GM18499 (cell line): ENCODE data around the gene KCNH4.
"Not testable (repeated sequence)": the region's sequence is repeated elsewhere in the genome, so short reads cannot be mapped to it uniquely, and the experiment has no call there.

Source experiments
- ATAC-seq: cut with Tn5 transposase; IDR thresholded peaks from one replicate; pipeline ENCODE4 v1.9.1; 2021; ENCODE audit warnings: moderate number of reproducible peaks; ENCODE audit not compliant: insufficient read depth, unreplicated experiment

The KCNH4 gene

DNA sequence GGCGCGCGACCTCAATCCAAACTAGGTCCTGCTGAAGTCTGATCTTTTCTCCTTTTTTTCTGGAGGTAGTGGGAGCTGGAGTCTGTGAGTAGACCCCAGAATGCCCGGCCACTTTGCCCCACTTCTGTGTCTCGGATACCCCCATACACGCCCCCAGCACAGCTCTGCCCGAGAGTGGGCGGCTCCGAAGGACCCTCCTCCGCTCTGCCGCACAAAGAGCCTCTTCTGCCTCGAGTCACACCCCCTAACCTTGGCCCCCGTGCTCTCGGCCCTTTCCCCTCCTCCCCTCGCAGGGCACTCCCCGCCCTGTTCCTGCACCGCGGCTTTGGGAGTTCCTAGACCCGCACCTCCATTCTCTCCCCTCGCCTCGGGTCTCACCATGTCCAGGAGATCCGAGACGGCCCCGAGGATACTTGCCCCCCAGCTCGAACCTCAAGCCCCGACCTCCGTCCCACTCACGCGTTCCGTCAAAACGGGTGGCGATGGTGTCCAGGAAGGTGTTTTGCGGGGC lies 476 bp downstream of the KCNH4 start:
- ATAC-seq = no peak

- ATAC-seq = no peak
Observed at GRCh38 chr17:42179911-42180410, 981 bp downstream of the KCNH4 start.

GRCh38 chr17:42179335-42179734 lies 1.6 kb downstream of the KCNH4 start:
- ATAC-seq = no peak

DNA sequence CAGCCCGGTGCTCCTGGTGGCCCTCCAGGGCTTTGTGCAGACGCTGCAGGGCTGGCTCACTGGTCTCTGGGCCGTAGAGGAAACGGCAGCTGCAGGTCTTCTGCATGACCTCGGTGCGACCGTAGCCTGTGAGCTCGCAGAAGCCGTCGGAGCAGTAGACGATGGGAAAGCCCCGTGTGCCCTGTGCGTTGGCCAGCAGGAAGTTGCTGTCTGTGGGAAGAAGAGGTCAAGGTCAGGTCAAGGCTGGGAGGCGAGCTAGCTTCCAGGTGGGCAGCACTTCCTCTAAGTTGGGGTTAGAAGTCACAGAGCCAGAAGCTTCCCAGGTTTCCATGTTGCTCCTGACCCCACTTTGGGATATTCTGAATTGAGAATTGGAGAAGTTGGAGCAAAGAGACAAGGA lies 2.1 kb downstream of the KCNH4 start:
- ATAC-seq = no peak

DNA sequence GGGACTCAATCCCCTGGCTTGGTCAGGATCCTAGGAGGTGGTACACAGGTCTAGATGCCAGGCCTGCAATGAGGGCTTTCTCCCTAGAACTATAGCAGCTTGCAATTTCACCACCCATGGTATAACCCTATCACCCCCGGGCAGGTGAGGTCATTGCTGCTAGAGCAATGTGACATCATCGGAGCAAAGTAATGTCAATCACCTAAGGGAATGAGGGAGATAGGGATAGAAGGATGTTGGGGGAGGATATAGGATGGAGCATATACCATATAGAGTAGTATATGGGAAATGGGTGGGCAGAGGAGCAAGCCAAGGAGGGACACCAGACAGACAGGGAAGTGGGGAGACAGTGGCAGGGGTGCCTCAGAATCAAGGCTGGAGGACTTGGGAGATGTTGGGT lies 3.3 kb downstream of the KCNH4 start:
- ATAC-seq = no peak

DNA sequence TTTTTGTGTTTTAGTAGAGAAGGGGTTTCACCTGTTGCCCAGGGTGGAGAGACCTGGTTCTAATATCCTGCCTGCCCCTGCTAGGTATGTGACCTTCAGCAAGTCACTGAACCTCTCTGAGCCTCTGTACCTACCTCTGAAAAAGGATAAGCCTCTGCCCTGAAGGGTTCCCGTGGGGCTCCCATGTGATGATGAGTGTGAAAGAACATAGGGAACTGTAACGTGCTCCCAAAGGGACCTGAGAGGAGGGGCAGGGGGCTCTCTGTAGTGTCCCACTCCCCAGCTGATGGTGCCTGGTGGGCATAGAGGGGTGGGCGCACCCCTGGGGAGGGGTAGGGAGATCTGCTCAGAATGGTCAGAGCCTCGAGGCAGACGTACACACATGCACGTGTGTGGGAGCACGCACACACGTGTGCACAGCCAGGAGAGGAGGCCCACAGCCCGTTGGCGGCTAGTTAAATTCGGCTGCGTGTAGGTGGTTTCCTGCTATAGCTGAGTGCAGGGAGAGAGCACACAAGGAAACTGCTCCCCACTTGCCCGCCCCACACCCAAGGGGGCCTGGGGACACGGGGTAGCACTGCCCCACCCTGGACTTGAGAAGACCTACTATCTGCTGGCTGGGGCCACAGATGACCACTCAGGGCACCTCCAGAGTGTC lies 6.7 kb downstream of the KCNH4 start:
- ATAC-seq = no peak

- no peak for ATAC-seq
Observed at GRCh38 chr17:42171831-42172230, 9.1 kb downstream of the KCNH4 start.

- ATAC-seq = no peak
Observed at GRCh38 chr17:42169351-42169750, 11.6 kb downstream of the KCNH4 start.

DNA sequence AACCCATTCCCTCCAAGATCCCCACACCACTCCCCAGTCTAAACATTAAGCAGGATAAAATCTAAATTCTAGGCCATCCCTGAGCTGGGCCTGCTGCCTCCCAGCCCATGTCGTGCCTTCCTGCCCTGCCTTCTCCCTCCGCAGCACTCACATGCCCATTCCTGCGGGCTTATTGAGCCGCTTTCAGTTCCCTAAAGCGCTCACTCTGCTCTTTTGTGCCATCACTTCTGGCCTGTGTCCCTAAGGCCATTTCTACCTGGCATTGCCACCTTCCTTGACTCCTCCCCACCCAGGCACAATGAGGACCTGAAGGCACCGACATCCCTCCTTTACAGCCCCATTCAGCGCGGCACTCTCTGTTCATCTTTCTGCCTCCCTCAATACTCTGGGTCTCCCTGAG lies 13.1 kb downstream of the KCNH4 start:
- no peak for ATAC-seq

DNA sequence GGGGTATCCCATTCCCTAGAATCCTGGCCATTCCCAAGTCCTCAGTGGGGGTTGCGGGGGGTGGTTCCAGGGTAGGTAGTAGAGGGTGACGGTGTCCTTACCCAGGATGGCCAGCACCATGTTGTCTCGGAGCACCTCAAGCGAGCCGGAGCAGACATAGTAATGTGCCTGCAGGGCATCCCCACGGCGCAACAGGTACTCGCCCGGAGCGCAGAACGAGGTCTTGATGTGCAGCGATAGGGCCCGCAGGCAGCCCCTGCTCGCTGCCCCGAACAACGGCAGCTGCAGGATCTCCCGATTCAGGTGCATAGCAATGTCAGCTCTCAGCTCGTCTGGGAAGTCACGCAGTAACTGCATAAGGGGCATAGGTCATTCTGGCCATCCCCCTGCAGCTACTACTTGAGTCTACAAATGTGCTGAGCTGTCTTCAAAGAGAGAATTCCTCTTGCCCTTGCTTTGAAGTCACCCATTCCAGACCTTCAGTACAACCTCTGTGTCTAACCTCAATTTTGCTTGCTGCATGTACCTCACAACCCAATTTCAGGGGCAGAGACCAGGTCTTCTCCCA lies 14.7 kb downstream of the KCNH4 start:
- ATAC-seq = no peak

DNA sequence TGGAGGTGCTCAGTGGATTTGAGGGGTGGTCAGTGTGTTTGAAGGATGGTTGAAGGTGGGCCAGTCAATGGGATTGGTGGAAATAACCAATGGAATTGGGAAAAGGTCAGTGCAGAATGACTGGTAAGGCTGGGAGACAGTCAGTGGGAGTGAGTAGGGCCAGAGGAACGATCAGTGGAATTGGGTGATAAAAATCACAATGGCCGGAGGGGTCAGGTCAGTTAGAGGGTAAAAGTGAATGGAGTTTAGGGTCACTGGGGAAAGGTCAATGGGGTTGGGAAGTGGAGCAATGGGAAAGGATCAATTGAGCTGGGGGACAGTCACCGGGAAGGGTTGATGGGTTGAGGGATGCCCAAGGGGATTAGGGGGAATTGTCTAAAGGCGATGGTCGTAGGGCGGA lies 15.2 kb downstream of the KCNH4 start:
- ATAC-seq = no peak

- no peak for ATAC-seq
Observed at GRCh38 chr17:42163696-42164407, 17.1 kb downstream of the KCNH4 start.

DNA sequence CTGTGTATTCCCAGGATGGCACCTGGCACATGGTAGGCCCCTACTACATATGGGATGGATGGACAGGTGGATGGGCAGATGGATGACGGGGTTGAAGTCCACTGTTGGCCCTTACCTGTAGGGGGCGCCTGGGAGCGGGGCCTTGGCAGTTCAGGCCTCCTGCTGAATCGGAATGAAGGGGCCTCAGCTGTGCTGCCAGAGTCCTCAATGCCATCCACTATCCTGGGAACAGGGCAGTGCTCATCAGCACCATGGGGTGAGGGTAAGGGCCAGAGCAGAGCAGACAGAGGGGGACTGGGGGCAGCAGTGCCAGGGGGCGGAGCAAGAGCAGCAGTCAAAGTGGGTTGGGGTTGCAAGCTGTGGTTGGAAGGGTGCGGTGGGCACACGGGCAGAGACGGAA lies 17.8 kb downstream of the KCNH4 start:
- ATAC-seq = no peak

- ATAC-seq = no peak
Observed at GRCh38 chr17:42160531-42160910, 20.4 kb downstream of the KCNH4 start.

DNA sequence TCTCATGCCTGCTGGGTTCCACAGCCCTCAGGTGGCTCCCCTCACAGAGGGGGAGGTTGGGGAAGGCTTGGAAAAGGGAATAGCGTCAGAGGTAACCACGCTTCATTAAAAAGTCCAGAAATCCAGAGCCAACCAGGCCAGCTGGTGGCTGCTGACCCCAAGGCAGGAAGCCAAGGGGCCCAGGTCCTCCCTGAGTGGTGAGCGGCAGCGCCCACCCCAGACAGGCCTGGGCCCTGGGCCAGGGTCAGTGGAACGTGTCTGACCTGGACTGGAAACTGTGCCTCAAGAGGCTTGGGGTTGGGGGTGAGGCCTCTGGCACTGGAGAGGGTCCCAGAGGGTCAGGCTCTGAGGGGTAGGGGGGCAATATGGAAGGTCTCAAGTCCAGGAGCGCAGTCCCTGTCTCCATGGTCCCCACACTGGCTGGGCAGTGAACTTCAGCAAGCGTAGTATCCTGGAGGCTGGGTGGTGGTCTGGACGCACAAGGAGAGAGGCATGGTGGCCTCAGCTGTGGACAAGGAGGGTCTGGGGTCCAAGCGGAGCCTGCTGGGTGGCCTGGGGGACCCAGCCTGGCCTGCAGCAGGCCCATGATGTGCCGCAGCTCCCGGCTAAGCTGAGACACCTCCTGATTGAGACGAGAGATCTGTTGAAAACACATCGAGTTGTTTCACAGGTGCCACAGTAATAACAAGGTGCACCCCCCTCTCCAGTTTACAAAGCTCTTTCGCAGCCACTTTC lies 21.0 kb downstream of the KCNH4 start:
- ATAC-seq = no peak

- no peak for ATAC-seq
Observed at GRCh38 chr17:42155614-42156045, 25.3 kb downstream of the KCNH4 start.

DNA sequence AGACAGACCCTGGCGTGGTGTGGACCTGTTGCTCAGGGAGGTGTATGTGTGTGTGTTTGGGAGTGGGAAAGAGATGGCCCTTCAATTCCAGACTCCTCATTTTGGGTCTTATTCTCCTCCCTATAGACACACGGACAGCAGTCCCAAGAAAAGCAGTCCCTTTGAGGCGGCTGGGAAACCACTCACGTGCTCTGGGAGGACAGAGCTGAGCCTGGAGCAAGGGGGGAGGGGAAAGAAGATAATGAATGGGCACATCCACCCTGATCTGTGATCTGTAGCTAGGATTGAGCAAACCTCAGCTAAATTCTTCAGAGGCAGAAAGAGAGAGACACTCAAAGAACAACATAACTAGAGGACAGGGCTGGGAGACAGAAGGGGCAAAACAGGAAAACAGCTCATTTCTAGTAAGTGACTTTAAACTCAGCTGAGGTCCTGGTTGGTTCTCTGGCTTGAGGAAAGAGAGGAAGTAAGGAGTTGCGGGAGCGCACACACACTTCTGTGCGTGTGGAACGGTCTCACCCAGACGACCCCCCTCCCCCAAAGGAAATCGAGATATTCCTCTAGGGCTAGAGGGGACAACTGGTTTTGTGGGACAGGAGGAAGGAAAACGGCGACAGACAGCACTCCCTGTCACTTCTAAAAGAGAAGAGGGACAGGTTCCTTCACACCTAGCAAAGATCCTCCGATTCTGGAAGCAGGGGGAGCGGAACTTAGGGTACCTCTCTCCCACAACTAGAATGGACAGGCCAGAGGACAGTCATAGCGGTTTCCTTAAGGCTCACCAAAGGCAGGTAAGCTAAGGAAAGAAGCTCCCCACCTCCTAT lies 26.8 kb downstream of the KCNH4 start:
- ATAC-seq = no peak

DNA sequence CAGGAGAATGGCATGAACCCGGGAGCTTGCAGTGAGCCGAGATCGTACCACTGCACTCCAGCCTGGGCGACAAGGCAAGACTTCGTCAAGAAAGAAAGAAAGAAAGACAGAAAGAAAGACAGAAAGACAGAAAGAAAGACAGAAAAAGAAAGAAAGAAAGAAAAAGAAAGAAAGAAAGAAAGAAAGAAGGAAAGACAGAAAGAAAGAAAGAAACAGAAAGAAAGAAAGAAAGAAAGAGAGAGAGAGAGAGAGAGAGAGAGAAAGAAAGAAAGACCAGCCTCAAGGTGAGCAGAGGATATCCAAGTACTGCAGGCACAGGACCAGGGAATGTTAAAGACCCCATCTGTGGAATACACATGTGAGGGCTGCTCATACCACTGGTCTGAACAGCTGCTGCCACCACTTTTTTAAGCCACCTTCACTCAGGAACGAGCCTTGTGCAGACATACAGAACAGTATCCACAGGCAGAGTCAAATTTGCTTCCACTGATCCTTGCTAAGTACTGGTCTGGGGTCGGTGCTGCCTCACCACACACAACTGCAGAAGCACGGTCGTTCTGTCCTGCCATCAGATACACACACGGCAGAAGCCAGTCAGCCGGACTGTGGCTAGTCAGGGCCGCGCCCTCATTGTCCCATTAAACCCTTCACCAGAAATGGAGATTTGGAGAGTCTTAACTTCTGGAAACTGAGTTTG lies 33.9 kb downstream of the KCNH4 start:
- ATAC-seq = no peak

DNA sequence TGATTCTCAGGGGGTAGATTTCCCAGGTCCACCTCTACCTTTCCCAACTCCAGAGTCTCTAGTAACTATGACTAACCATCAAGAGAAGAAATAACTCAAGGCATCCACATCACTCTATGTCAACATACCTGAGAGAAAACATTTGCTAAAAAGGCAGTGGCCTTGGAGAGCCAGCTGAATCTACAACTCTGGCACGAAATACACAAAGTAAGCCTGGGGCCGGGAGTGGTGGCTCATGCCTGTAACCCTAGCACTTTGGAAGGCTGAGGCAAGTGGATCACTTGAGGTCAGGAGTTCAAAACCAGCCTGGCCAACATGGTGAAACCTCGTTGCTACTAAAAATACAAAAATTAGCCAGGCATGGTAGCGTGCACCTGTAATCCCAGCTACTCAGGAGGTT lies 37.8 kb downstream of the KCNH4 start:
- not testable (repeated sequence) for ATAC-seq
